ENCODE data around the gene MRAP2.

The MRAP2 gene, protein sequence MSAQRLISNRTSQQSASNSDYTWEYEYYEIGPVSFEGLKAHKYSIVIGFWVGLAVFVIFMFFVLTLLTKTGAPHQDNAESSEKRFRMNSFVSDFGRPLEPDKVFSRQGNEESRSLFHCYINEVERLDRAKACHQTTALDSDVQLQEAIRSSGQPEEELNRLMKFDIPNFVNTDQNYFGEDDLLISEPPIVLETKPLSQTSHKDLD

DNA sequence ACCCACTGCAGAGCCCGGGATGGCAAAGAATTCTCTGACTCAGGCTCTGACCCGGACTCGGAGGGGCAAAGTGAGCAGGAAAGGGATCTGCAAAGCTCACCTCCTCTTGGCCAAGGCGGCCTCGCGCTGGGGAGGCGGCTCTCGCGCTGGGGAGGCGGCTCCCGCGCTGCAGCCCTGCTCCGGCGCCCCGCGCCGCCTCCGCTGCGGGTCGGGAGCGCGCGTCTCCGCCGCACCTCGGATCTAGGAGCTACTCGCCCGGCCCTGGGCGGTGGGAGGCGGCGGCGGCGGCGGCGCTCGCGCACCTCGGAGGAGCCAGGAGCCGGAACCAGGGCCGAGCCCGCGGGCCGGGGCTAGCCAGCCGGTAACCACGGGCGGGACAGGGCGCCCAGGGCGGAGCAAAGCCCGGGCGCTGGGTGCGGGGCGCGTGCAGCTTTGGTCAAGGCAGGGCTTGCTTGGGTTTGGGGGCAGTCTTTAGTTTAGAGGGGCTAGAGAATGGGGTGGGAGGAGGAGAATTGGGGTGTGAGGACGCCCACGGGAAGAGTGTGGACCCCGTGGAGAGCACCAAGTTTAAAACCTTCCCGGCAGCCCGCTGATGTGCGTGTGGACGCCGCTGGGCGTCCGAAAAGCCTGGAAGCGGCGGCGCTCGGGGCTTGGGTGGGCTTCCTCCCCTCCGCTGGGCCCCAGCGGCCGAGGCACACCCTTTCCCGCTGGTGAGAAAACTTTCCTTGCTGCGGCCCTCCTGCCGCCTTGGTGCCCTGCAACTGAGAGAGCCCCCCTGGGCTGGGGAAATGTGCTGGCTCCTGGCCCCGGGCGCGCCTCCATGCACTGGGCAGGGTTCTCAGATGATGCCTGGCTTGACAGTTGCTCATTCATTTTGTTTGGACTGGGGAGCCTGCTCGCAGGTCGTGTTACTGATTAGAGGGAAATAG is at the start of gene MRAP2:
TSS of gene MRAP2 (plus strand) at position 250 of the 929 bp plus-strand sequence. CDS start 21,547 bp downstream, outside the sequence.
- no peak for DNase-seq

DNA sequence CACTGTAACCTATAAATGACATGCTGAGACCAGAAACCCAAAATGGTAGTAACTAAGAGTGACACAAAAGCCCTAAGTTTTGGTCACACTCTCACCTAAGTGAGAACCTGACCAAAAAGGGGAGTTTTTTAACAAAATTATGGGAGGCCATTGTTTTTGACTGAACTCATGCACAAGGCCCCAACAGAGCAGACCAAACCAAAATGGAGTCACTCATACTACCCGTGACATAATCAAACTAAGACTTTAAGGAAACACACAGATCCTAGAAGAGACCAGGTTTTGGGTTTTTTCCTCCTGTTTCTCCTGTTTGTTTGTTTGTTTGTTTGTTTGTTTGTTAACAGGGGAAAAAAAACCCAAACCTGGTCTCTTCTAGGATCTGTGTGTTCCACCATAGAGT is 49.2 kb upstream of the MRAP2 start:
- no peak for DNase-seq

DNA sequence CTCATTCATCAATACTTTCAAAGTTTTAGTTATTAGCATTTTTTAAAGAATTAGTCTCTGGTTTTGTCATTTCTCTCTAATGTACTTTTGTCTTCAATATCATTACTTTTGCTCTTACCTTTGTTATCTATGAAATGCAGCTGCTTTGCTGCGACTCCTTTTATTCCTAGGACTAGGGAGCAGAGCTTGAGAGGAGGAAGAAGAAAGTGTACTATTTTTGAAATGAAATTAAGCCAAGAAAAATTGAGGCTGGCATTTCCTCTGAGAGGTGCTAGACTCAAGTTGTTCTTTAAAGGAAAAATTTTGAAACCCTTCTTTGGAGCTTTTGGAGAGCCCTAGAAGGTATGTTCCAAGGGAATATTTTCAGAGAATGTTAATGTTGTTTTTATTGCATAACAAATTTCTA is 48.3 kb upstream of the MRAP2 start:
- no peak for DNase-seq

DNA sequence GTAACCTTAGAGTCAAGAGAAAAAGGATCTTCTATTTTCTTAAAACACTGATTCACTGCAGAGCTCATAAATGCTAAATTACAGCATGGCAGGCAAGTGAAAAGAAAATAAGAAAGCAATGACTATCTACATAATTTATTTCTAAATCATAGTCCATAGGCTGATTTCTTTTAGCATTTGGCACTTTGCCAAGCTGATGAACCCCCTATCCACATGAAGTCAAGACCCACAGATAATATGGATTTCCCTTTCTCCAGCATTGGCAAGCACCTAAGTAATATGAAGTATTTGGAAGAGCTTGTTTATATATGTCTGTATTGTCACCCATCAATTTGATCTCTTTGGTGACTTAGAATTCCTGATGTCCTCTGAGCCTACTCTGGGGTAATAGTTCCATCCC is 47.9 kb upstream of the MRAP2 start:
- no peak for DNase-seq

DNA sequence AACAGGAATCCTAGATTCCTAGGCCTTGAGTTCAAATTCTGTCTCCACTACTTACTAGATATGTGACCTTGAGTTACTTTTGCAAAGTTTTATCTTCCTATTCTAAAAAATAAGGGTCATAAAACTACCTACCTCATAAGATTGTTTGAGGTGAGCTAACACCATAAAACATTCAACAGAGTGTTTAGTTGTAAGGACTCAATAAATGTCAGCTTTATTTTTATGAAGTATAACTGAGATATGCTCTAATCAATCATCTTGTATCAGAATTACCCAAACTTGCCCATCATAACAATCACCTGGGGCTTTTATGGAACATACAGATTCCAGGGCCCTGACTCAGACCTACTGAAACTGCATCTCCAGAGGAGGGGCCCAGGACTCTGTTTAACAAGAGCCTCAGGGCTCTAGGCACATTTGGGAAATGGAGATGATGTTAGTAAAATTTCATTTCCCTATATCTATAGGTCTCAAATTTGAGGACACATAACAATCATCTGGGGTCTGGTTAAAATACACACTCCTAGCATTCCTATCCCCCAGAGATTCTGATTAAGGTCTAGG is 35.5 kb upstream of the MRAP2 start:
- no peak for DNase-seq

DNA sequence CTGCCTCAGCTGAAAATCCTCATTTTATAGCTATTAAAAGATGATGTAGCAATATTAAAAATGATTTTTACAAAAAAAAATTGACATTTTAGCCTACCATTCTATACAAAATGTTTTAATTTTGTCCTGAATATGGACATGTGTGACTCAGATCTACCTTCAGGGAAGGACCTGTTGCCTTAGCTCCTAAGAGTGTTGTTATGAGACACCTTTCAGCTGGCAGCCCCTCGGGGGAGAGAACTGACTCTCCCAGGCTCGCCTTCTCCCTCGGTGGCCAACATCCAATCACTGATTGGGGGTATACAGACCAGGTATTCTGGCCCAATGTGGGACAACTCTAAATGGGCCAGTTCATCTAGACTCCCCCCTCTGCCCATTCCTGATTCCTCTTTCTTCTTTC is 32.5 kb upstream of the MRAP2 start:
- no peak for DNase-seq

DNA sequence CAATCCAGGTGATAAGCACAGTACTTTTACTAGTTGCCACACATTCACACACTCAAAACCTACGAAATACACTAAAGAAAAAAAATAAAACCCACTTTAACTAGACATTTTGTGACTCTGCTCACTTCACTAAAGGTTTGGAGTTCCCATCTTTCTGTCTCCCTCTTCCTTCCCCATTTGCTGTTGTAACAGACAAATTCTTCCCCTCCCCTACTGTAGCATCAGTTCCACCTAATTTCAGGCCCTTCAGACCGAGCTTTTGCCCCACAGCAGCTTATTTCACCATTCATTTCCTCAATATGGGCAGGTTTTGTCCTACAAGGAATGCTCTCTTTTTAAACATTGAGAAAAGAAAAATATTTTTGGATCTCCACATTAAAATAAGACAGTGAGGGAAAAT is 31.3 kb upstream of the MRAP2 start:
- no peak for DNase-seq

DNA sequence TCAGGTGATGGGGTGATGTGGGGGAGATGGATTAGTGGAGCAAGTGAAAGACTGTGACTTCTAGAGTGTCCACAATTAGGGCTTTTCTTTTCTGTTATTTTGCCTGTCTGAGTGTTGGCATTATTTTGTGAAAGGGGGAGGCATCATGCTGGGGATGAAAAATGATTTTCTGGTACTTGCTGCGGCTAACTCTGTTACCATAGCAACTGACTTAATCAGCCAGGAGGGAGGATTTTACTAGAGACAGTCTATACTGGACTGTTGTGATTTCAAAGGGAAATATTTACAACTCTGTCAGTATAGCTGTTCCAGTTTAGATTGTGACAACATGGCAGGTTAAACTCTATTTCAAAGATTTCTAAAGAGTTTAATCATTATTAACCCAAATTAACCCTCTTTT is 30.4 kb upstream of the MRAP2 start:
- DNase-seq: no peak

DNA sequence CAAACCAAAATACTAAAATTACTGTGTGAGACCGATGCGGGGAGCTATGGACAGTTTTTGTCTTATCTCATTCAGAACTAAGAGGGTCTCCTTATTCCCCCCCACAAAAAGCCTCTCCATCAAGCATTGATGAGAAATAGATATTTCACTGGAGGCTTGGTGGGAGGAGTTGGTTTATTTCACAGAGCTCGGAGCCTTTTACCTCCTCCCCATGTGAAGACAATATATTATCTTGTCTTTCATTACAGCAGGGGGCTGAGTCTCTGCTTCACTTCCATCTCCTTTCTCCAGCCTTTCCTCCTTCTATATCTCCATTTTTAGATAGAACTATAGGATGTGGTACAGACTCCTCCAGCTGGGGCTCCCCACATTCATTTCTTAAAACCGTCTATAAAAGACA is 29.9 kb upstream of the MRAP2 start:
- DNase-seq: no peak

DNA sequence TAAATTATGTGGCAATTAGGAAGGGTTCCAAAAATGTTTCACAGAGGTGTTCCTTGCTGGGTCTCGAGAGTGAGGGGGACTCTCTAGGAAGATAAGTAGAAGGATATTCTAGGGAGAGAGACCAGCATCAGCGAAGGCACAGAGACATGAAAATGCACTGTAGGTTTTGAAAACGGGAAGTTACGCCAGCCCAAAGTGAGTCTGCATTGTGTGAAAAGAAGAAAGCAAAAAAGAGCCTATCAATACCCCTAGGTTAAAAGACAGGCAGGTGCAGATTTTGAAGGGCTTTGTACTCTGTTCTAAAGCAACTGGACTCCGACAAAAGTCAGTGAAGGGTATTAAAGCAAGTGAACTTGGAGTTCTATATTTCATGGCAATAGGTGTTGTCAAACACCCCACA is 25.7 kb upstream of the MRAP2 start:
- DNase-seq: no peak

DNA sequence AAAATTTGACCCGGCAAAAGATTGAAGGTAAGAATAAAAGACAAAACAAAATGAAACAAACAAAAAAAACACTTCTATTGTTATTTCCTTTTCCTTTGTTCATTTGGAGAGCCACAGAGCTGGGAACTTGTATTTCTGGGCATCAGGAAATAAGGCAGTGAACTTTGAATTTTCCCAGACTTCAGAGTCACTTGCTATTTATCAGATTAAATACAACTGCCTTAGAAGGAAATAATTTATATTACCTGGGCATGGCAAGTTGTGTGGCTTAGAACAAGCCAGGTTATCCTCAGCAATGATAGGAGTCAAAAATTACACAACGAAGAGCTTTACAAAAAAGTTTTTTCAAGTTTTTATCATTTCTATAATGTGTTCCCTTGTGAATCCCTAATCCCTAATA is 20.2 kb upstream of the MRAP2 start:
- no peak for DNase-seq

DNA sequence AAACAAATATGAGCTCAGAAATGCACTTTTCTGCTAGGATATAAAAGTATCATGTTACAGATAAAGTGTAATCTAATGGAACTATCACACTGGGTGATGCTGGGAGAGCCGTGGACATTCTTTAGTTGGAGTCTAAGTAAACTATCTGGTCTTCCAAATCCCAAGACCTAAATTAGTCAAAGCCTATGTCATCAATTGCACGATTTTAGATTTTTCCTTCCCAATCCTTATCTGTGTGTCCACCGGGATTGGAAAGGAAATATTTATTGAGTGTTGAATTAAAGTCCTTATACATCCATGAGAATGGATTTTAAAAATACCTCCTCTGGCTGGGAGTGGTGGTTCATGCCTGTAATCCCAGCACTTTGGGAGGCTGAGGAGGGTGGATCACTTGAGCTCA is 19.6 kb upstream of the MRAP2 start:
- no peak for DNase-seq

DNA sequence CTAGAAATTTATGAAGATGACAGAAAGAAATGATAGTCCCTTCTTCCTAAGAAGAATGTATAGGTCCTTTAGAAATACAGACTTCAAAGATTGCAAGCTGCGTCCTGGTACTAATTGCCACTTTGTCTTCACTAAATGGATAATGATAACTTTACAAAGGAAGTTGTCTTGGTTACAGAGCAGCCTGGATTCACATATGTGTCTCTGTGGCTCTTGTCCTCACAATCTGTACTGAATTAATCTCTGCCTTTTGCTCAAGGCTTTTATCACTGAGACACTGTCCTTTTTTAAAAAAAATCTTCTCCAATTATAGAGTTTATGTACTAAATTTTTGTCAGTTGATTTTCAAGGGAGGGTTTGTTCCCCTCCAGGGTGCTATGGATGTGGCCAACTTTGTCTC is 17.5 kb upstream of the MRAP2 start:
- DNase-seq: no peak

DNA sequence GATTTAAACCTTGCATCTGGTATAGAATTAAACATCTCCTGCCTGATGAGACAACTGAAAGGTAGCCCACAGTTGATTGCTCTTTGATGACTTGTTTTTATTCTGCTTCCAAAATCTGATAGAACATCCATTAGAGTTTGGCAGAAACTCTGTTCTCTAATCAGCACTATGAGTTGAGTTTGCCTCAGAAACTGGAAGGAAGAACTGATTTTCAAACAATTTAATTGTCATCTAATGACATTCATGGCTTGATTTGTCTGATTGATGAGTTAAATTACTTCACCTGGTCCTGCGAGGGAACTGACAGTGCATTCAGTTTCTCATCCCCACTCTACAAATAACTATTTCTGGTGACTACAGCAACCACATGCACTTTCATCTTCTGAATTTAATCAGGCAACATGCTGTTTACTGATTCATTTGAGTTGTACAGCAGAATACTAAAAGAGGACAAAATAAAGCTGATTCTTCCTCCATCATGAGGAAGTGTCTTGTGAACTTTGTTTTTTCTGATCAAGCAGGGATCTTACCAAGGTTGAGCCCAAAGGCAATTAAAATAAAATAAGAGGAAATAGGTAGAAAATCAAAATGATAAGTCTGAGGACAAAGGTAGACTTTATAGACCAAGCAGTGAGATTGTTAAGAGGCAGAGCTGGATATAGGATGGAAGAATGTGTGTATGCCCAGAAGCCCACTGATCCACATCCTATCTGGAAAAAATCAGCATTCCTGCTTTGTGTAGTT is 15.7 kb upstream of the MRAP2 start:
- DNase-seq: no peak

DNA sequence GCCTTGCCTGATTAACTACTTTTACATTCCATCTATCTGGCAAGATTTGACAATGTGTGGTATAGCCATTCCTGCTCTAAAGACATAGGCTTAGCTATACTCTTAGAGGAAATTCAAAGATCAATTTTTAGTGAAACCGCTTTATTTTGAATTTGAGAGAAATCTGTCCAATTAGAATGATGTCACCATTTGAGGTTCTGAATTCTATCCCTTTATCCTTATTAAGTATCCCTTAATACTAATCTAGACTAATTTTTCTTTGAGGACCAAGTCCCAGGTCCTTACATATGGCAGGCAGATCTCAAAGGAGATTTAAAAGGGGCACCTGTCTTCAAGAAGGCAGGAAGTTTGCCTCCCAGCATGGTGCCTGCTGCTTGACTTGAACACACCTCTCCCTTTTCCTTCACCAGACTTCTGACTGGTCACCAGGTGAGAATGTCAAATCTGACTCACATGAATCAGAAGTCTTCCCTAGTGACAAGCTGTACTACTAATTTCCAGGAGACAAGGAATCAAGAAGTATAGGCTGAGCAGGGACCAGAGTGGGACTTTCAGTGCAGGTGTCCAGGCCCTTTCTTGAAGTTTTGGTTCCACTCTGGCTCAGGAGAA is 15.0 kb upstream of the MRAP2 start:
- DNase-seq: no peak

DNA sequence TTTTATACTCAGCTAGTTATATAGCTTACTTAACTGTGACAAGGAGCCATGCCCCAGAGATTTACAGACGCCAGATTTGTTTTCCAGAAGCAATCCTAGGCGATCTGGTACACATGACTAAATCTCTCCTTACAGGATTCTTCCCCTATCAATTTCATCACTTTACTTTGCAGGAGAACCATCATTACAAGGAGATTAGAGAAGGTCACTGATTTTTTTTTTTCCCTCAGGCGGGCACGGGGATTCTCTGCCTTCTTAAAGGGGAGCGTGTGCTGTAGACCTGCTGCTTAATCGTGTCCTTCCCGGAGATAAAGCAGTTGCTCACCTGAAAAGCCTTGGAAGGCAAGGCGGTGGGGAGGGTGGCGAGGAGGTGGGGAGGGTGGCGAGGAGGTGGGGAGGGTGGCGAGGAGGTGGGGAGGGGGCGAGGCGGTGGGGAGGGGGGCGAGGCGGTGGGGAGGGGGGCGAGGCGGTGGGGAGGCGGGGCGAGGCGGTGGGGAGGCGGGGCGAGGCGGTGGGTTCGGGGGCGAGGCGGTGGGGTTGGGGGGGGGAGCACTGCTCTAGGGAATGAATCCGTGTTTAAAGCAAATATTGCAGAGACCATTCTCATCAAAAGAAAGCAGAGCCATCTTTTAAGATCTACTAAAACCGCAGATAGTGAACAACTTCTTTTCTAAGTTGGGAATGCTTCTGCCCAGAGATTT is 14.3 kb upstream of the MRAP2 start:
- no peak for DNase-seq

DNA sequence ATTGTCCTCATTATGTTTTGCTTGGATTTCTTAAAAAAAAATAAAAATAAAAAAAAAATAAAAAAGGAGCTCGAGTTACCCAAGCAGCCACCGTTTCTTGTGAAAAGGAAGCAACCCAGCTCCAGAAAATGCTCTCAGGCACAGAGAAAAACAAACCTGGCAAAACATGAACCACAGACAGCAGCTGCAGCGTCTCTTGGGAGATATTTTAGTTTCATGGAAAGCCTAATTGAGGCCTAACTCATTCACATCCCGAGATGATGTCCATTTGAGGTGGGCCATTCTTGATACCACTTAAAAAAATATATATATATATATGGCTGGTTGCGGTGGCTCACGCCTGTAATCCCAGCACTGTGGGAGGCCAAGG is 13.7 kb upstream of the MRAP2 start:
- no peak for DNase-seq

DNA sequence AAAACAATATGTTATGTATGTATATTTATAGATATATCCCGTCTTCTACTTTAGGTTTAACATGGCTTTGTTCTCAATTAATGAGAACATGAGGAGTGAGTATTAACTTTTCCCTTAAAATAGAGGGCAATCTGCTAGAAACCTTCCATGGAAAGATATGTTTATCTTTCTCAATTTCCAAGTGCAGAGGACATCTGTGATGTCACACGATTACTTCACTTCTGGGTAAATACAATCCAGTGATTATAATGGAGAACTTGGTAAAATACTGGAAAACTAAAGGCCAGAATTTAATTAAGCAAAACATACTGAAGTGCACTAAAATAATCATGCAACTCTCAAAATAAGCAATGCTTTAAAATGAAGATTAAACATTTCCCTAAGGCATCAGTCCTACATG is 11.9 kb upstream of the MRAP2 start:
- no peak for DNase-seq

DNA sequence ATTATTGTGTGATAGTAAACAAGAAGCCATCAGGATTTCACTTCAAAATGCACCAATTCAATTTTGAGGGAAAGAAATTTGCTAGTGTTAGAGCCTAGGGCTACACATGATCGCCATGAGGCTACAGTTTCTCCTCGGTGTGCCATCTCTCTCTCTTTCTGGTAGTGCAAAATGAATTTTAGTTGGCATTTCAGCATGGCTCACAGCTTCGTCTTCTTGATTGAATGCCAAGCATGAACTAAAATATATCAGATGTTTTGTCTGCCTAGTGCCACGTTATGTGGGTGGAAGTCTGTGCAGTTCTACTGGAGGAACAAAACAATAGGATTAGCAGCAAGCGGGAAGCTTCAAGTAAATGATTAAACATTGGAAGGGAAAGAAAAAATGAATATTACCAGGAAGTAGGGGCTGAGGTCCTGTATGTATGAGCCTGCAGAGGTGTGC is 6.8 kb upstream of the MRAP2 start:
- DNase-seq: no peak

DNA sequence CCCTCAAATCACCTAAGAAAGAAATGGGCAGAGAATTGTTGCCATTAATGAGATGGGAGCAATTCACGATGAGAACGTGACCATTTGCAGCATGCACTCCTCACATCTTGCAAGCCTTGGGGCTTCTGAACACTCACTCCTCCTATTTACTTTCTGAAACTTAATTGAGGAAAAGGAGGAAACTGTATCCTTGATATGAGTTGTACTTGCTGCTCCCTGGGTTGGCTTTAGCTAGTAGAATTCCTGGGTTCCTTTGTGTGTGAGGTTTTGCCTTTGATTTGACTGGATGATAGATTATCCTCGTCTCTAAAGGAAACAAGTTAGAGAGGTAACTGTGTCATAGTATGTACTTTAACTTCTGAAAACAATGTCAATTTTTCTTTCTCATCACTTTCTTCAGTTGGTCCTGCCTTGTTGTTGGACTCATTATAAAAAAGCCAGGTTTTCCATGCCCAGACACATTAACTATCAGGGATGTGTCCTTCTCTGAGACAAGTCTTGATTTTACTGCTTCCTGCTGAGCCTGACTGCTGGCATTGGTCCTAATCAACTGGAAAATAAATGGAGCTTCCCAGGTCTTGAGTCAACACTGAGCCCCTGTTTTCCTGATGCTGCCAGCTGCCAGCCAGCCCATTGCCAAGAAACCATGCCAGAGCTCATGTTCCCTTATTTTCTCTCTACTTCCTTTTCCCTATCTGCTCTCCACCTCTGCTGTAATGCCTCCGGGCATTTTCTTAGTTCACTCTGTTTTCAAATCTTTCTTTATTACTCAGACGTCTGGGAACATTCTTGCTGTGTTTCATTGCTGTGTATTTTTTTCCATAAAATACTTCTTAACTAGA is 6.0 kb upstream of the MRAP2 start:
- no peak for DNase-seq

DNA sequence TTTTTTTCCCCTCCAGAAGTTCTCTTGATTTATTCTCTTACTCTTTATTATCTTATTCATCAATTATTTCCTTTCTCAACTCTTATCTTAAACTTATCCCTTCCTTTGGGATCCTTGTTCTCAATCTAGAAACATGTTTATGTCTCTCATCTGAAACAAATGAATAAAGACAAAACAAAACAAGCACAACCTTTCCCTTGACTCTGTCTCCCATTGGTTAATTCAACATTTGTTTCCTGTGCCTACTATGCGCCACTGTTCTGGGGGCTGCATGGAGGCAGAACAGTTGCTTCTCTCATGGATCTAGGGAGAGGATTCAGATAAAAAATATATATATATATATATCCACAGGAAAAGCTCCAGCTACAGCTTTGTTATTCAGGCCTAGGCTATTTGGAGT is 5.2 kb upstream of the MRAP2 start:
- DNase-seq: no peak

Measured in cerebellar nuclear complex (tissue), 1 donor.